GM18519 (cell line): ENCODE measurements around the gene SLC4A11.

Source experiments
- ATAC-seq: cut with Tn5 transposase; IDR thresholded peaks from one replicate; pipeline ENCODE4 v1.9.1; 2021; ENCODE audit warnings: mild to moderate bottlenecking, moderate library complexity; ENCODE audit not compliant: unreplicated experiment, low FRiP score

Gene SLC4A11

DNA sequence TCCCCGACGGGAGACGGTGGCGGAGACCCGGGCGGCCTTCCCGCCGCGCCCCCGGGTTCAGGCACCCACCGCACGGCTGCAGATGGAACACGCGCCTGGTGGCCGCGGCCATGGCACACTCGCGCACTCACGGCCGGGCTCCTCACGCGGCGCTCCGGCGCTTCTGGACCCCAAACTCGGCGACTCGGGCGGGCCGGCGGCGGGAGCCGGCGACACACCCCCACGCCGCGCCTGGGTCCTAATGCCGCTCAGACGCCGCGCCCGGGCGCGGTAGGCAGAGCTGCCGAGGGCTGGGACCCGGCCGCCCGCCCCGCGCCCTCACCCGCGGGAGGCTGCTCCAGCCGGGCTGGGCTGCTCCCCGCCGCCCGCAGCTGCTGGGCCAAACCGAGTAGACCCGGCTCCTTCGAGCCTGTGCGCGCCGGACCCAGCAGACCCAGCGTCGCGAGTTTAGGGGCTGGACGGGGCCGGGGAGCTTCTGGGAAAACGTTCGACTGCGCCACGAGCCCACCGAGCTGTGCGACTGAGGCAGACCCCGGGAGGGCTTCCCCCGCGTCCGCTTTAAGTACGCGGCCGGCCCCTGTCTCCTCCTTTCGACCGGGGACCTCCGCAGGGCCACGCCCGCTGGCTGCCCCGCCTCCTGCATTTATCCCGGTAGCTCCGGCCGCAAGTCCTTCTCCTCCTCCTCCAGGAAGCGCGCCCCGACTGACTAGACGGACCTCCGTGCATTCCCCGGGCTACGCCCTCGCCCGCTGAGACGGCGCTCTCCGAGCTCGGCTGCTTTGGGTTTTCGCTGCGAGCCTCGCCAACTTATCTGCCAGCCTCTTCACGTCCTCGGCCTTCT, at the start of gene SLC4A11:
TSS of gene SLC4A11 (minus strand) at position 165 of the 841 bp plus-strand sequence. CDS start at position 112, 53 bp downstream.
- no peak for ATAC-seq

DNA sequence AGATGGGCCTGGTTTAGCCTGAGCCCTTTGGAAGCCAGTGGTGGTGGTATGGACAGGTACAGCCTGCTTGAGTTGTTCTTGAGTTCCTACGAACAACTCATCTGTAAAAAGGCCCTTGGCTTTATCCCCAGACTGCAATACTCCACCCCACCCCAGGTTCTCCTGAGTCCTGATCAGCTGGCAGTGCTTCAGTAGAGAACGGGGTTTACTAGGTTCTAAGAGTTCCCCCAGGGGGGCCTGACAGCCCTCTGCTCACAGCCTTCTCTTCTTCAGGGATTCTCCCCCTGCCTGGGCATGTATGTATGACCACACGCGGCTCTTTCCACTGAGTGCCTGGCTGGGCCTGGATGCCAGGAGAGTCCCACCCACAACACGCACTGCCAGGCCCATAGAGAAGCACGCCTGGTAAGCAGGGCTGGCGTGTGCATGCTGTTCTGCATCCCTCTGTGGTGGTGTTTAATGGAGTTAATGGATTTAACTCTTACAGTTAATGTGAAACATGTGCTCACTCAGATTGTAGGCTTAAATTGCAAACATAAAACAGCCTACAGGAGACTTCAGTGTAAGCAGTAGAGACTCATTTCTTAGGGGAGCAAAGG, 44.3 kb upstream of the SLC4A11 start:
- no peak for ATAC-seq

GRCh38 chr20:3282271-3283221, 43.6 kb upstream of the SLC4A11 start:
- no peak for ATAC-seq

- no peak for ATAC-seq
These were observed 42.4 kb upstream of the SLC4A11 start for GRCh38 chr20:3281437-3281836.

GRCh38 chr20:3279761-3280160, 40.8 kb upstream of the SLC4A11 start:
- no peak for ATAC-seq

DNA sequence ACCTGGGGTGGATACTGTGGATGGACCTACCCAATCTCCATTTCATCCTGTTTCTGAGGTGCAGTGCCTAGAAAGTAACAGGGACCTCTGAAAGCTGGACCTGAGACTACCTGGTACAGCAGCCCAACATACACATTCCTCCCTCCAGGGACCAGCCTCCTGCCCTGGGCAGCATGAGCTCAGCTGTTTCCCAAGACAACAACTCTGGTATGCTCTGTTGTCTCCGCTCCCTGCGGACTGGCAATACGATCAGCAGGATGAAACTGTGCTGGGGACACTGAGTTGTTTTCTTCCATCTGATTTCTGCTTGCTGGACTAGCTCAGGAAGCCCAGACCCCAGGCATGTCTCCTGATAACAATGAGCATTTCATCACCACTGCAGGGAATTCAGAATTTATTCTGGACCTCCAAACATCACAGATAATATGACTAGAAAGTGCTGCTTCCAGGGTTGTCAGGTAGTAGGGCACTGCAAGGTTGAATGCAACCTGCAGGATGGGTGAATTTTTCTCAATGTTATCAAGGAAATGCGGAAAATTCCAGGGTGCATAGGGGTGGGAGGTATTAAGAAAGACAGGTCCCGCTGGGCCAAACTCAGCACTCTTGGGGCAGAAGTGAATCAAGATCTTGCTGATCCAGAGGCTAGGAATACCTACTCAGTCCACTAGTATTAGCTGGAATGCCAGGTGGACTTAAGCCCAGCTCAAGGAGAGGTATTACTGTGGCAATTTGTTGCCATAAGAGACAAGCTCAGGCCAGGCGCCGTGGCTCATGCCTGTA, 38.9 kb upstream of the SLC4A11 start:
- no peak for ATAC-seq

DNA sequence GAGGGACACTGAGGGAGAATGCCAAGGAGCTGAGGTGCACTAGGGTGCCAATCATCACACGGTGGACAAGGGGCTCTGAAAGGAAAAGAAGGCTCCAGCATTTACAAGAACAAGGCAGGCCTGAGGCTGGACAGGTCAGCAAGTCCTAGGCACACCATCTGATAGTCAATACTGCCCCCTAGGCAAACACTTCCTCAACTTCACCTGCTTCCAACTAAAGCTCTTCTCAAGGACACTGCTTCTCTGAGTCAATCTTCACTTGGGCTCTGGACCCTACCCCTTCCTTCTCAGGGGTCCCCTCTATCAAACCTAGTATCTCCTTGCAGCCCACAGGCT, 37.7 kb upstream of the SLC4A11 start:
- no peak for ATAC-seq

DNA sequence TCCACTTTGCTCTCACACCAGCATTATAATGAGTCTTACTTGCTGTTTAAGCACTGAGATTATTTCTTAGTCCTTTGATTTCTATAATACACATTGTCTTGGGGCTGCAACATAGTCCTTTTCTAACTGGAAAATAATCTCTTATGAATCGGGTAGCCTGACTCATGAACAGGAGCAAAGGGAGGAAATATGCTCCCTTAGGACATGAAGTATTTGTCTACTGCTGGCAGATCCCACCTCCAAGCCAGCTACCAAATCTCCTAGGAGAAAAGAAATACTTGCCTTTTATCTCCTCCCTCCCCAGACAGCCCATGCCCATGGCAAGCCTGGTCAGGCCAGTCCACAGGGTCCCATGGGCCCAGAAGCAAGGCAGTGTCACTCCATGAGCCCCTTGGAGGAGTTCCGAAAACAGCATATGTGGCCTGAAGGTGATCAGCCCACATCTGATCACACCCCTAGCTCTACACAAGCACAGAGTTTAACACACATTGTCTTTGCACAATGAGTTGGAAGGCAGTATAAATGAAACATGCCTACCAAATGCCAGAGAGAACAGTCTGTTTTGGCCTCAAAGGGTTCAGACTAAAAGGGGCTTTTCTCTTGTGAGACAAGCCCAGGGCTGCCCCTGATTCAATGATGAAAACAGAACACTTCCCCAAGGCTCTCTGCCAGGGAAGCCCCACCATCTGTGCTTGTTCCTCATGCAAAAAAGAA, 37.1 kb upstream of the SLC4A11 start:
- ATAC-seq = no peak

DNA sequence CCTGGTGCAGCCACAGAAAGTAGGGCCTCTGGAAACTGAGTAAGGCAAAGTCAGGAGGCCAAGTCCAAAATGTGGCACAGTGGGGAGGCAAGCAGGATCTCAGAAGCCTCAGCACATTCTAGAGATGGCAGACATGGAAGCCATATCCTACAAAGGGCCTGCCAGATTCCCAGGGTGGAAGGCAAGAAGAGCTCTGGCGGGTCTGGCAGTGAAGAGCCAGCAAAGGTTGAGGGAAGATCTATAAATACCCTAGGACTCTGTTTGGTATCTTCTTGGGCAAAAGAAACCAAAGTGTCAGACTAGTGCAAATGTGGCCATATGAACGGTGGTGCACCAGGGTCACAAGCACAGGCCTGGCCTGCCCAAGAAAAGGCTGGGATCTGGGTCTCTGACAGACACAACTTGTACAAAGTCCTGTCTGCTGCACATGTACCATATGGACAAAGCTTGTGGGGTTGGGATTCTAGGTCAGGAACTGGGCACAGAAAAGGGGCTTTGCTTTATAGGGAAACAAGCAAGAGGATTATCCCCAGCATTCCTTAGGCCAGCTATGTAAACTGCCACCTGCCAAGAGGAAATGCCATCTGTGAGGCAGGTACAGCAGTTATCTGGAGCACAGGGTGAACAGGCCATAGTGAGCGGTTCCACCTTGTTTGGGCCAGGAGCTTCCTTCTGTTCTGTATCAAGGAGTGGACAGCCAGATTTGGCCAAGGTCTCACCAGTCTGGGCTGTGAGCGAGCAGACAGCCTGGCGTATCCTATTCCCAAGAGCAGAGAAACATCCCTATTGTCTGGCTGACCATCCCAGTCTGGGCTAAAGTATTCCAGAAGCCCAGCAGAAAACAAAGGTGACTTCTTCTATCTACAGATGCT, 36.3 kb upstream of the SLC4A11 start:
- ATAC-seq = no peak

DNA sequence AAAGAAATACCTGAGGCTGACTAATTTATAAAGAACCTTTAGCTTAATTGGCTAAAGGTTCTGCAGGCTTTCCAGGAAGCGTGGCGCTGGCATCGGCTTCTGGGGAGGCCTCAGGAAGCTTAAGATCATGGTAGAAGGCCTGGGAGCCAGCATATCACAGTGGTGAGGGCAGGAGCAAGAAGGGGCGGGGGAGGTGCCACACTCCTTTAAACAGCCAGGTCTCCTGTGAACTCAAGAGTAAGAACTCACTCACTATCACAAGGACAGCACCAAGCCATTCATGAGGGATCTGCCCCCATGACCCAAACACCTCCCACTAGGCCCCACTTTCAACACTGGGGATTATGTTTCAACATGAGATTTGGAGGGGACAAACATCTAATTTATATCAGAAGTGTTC, 34.4 kb upstream of the SLC4A11 start:
- ATAC-seq = no peak

DNA sequence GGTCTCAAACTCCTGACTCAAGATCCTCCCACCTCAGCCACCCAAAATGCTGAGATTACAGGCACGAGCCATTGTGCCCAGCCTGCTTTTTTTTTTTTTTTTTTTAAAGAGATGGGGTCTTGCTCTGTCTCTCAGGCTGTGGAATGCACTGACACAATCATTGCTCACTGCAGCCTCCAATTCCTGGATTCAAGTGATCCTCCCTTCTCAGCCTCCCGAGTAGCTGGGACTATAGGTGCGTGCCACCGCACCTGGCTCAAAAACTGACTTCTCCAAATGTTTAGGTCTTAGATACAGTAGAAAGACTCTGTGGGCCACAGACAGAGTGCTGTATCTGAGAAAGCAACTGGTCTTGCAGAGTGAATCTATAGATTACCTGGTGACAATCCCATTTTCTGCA, 31.1 kb upstream of the SLC4A11 start:
- no peak for ATAC-seq

DNA sequence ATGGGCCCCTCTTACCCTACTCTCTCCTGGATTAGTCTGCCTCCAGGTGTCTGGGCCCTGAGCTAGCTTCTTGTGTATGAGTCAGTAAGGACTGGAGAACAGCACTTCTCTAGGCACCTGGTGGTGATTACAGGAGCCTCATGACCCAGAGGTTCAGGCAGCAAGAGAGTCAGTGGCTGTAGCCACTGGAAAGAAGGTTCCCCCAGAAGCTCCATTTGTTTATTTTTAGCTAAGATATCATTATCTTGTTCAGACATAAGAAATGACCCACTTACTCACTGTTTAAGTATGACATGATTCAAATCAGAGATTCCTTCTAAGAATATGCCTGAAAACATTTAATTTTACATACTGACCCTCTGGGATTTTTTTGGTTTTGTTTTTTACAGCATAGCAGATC, 23.6 kb upstream of the SLC4A11 start:
- no peak for ATAC-seq

- ATAC-seq = no peak
These were observed 19.4 kb upstream of the SLC4A11 start for GRCh38 chr20:3258429-3258828.

DNA sequence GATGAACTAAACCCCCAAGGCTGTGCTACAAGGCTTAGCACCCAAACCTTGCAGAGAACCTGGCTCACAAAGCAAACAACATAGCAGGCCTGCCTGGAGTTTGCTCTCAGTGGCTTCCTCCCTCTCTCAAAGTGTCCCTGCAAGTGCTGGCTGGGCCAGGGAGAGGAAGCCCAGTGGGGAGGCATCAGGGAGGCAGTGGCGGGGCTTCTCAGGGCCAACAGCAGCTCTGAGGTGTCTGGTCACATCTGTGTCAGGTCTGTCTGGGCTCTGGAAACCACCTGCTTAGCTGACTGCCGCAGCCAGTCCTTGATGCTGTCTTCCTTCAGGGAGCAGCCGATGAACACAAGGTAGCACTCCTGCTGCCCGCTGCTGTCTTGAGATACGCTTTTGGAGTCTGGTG, 16.7 kb upstream of the SLC4A11 start:
- no peak for ATAC-seq

- no peak for ATAC-seq
These were observed 12.8 kb upstream of the SLC4A11 start for GRCh38 chr20:3251806-3252205.

DNA sequence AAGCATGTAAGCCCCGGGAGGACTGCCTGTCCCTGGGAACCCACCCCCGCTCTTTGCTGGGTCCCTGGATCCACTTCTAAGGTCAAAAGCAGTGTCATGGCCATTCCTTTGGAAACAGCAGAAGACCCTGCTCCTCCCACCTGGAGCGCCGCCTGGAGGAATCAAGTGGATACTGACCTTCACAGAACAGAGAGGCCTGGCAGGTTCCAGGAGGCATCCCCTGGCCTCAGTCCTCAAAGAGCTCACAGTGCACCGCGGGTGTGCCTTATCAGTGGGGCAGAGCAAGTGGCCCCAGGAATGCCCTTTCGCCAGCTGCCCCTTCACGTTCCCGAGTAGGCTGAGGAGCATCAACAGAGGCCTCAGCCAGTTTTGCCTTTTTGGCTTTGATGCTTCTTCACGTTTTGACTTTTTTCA, 11.1 kb upstream of the SLC4A11 start:
- ATAC-seq = no peak

DNA sequence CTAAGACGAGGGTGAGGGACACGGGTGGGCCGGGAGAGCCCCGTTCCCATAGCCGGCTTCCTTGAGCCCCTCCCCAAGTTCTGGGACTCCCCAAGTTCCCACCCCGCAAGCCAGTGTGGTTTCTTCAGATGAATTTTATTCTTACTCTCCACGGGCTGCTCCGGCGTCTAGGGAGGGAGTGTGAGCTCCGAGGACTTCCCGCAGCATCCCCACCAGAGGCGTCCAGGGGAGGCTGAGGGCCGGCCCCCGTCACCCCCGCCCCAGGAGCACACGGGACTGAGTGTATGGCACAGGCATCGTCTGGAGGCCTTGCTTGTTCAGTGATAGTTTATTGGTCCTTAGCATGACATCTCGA, 10.0 kb upstream of the SLC4A11 start:
- no peak for ATAC-seq

DNA sequence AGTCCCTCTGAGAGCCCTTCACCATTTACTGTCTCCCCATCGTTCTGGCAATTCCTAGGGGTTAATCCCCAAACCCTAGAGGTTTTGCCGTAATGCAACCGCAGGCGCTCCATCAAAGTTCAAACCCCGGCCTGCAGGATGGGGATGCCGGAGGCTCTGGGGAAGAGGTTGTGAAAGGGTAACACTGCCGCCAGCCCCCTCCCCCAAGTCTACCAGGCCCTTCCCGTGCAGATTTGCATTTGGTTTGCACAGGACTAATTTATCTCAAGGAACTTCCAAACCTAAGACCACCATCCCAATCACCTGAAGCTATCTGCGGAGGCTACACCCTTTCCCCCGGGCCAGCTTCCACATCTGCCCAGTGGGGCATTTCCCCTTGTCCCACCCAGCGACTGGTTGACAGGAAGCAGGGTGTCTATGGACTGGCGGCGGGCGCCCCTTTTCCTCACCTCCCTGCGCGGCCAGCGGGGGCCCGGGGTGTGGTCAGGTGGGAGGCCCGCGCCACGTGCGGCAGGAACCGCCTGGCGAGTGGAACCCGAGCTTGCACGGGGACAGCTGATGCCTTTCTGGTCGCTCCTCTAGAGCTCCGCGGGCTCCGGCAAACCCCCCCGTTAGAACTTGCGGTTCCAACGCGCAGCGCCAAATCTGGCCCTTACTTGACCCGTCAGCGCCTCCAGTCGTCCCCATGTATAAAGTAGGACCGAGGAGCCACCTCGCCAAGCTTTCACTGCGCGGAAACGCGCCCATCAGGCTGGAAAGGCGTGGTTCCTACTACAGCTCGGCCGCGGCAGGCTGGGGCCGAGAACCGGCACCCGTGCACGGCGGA, 9.4 kb upstream of the SLC4A11 start:
- no peak for ATAC-seq
